Epidermal melanocyte (primary cell): ENCODE data around the gene NOB1.

Experiments used
- DNase-seq: peaks from one replicate; pipeline ENCODE4 v3.0.0; 2011; ENCODE audit warnings: low spot score; ENCODE audit not compliant: insufficient read length

The NOB1 gene

GRCh38 chr16:69721441-69721957 is 33.2 kb downstream of the NOB1 start:
- no peak for DNase-seq

GRCh38 chr16:69720822-69721430 is 33.8 kb downstream of the NOB1 start:
- no peak for DNase-seq

GRCh38 chr16:69718111-69718764 is 36.5 kb downstream of the NOB1 start:
- DNase-seq: no peak

- no peak for DNase-seq
These were observed 37.7 kb downstream of the NOB1 start for GRCh38 chr16:69717066-69717465.

GRCh38 chr16:69712914-69713581 is 41.7 kb downstream of the NOB1 start:
- DNase-seq: no peak

- DNase-seq: no peak
These were observed 42.4 kb downstream of the NOB1 start for GRCh38 chr16:69712277-69712676.

- no peak for DNase-seq
These were observed 43.5 kb downstream of the NOB1 start for GRCh38 chr16:69711115-69711740.

GRCh38 chr16:69709456-69710084 is 45.2 kb downstream of the NOB1 start:
- peak; percentile 45 for DNase-seq

GRCh38 chr16:69707920-69708683 is 46.6 kb downstream of the NOB1 start:
- no peak for DNase-seq

- no peak for DNase-seq
These were observed 47.8 kb downstream of the NOB1 start for GRCh38 chr16:69706975-69707340.

- DNase-seq: no peak
These were observed 48.3 kb downstream of the NOB1 start for GRCh38 chr16:69706256-69706974.

- DNase-seq: no peak
These were observed 51.1 kb downstream of the NOB1 start for GRCh38 chr16:69703638-69704037.

- DNase-seq: no peak
These were observed 52.9 kb downstream of the NOB1 start for GRCh38 chr16:69701866-69702265.

- no peak for DNase-seq
These were observed 53.3 kb downstream of the NOB1 start for GRCh38 chr16:69701452-69701851.

- DNase-seq: no peak
These were observed 54.8 kb downstream of the NOB1 start for GRCh38 chr16:69699915-69700314.

GRCh38 chr16:69698404-69698803 is 56.3 kb downstream of the NOB1 start:
- no peak for DNase-seq

- DNase-seq: no peak
These were observed 60.8 kb downstream of the NOB1 start for GRCh38 chr16:69693916-69694315.

GRCh38 chr16:69691980-69692911 is 62.5 kb downstream of the NOB1 start:
- no peak for DNase-seq
